ENCODE data around the gene H2AZ2. TPM values are rescaled to one million over a fixed set of nuclear protein-coding genes. Genes with fewer than 3 reads are reported as not detected.

The H2AZ2 gene
- 168 and 169 TPM in 2 replicates for total RNA-seq

DNA sequence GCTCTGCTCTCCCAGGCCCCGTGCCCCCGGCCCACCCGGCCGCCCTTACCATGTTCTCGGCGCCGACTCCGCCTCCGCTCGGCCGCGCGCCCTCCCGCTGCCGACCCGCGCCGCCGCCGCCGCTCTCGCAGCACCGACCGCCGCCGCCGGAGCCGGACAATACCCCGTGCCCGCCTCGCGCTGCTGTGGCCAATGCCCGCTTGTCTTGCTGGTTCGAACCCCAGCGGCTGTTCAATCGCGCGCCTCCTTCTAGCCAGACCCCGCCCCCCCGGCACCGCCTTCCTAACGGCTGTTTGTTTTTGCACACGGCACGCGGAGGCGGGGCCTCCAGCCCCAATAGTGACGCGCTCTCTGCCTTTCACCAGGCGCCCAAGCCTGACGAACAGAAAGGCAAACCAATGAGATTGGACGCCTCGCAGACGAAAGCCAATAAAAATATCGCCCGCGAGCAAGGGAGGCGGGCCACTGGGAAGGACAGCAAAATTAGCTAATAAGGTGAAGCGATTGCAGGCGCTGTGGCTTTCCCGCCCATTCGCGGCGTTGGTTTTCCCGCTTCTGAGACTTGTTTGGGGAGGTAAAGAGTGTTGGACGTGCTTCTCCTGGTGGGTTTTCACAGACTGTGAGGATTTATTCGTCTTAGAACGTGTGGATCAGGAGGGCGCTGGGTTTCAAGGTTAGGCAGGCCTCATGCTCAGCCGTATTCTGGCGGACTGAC lies at the start of gene H2AZ2:
H2AZ2 (minus strand) TSS at position 168 of the 715 bp plus-strand sequence; CDS start at position 52, 116 bp downstream.

GRCh38 chr7:44885394-44886317 lies 37.8 kb upstream of the H2AZ2 start, which contains the start of gene PURB:
Gene PURB, minus strand, starts transcription at chr7:44885530. Its CDS starts 182 bp downstream, at chr7:44885348.

GRCh38 chr7:44796504-44797328 lies 51.2 kb downstream of the H2AZ2 start, which contains the start of gene PPIA:
Gene PPIA, plus strand, starts transcription at chr7:44796681. Its CDS starts 44 bp downstream, at chr7:44796725.

Other genes with a start within 250 kb of the H2AZ2 start
- gene OGDH, start 241.5 kb downstream of the H2AZ2 start, total RNA-seq: 79.6 and 136 TPM in 2 replicates
- gene ZMIZ2, start 99.2 kb downstream of the H2AZ2 start, total RNA-seq: 9.8 and 21.3 TPM in 2 replicates
- 1,673 and 2,143 TPM in 2 replicates for gene PPIA, start 51.4 kb downstream of the H2AZ2 start, total RNA-seq
- 30.6 and 43.1 TPM in 2 replicates for gene PURB, start 37.4 kb upstream of the H2AZ2 start, total RNA-seq
- gene MYO1G, start 130.9 kb upstream of the H2AZ2 start, total RNA-seq: under 0.01 and 0.05 TPM in 2 replicates
- 43.9 and 62.5 TPM in 2 replicates for gene CCM2, start 152.1 kb upstream of the H2AZ2 start, total RNA-seq
- 1.2 and 7.4 TPM in 2 replicates for gene NACAD, start 240.9 kb upstream of the H2AZ2 start, total RNA-seq

All from smooth muscle cell of the umbilical artery (primary cell).